BE2C (cell line): Measurements from ENCODE around the gene HRK.

Source experiments
- DNase-seq: peaks from one replicate; pipeline ENCODE4 v3.0.0-alpha.2; 2020
- H3K27me3 ChIP-seq: fragments of 250-450 bp; sonication (Bioruptor Pico); 2 replicates; pipeline ENCODE4 v1.5.1; 2020; ENCODE audit warnings: mild to moderate bottlenecking
- H3K36me3 ChIP-seq: fragments of 250-450 bp; sonication (Bioruptor Pico); 2 replicates; pipeline ENCODE4 v1.5.1; 2020; ENCODE audit warnings: mild to moderate bottlenecking
- H3K4me1 ChIP-seq: fragments of 250-450 bp; sonication (Bioruptor Pico); 2 replicates; pipeline ENCODE4 v1.5.1; 2020
- H3K4me3 ChIP-seq: 2 replicates; pipeline ENCODE4 v1.5.1; 2011; ENCODE audit warnings: low read depth, low read length
- H3K9me3 ChIP-seq: fragments of 250-450 bp; sonication (Bioruptor Pico); 2 replicates; pipeline ENCODE4 v1.5.1; 2020
- CTCF ChIP-seq: IDR thresholded peaks from 2 replicates; pipeline ENCODE4 v1.5.1; 2012; ENCODE audit warnings: mild to moderate bottlenecking, low read depth, low read length

HRK gene

GRCh38 chr12:116906285-116906684 lies 25.0 kb upstream of the HRK start:
- H3K27me3 ChIP-seq = no peaks in the 10 kb centered on the region
- H3K36me3 ChIP-seq = no peaks in the 10 kb centered on the region
- no peaks in the 10 kb centered on the region for H3K9me3 ChIP-seq
- no peak for DNase-seq
- H3K4me3 ChIP-seq = no peak overlapping the region
- TF ChIP-seq CTCF = no peak
- H3K4me1 ChIP-seq = no peaks in the 10 kb centered on the region

- TF ChIP-seq CTCF = no peak
Measured at GRCh38 chr12:116903818-116904217, 22.6 kb upstream of the HRK start.

GRCh38 chr12:116901612-116902011 lies 20.4 kb upstream of the HRK start:
- no peak for DNase-seq
- H3K4me3 ChIP-seq = no peak overlapping the region
- H3K4me1 ChIP-seq = no peaks in the 10 kb centered on the region
- H3K9me3 ChIP-seq = no peaks in the 10 kb centered on the region
- TF ChIP-seq CTCF = no peak
- no peaks in the 10 kb centered on the region for H3K36me3 ChIP-seq
- H3K27me3 ChIP-seq = no peaks in the 10 kb centered on the region

More at GRCh38 chr12:116903818-116904217, 22.6 kb upstream of the HRK start:
- no peaks in the 10 kb centered on the region for H3K27me3 ChIP-seq
- no peaks in the 10 kb centered on the region for H3K36me3 ChIP-seq
- H3K4me3 ChIP-seq = no peak overlapping the region
- DNase-seq = no peak
- H3K9me3 ChIP-seq = no peaks in the 10 kb centered on the region
- no peaks in the 10 kb centered on the region for H3K4me1 ChIP-seq

DNA sequence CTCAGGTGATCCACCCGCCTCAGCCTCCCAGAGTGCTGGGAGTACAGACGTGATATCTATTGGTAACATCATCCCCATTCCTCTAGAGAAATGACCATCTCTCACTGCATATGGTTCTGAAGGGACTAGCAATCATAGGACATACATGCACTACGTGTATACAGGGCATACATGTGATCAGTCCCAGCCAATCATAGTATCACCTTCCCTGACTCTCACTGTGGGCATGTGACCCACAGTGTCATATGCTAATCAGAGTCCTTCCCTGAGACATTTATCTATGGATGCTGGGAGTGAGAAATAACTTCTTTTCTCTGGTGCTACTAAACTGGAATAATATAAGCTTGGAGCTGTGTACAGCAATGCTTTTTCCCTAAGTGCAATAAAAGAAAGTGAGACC lies 17.4 kb upstream of the HRK start:
- Histone ChIP-seq H3K4me1 (no peaks in the 10 kb centered on the region), H3K4me3 (no peak overlapping the region), H3K36me3 (no peaks in the 10 kb centered on the region), H3K9me3 (no peaks in the 10 kb centered on the region), H3K27me3 (no peaks in the 10 kb centered on the region)
- TF ChIP-seq CTCF = no peak
- no peak for DNase-seq

DNA sequence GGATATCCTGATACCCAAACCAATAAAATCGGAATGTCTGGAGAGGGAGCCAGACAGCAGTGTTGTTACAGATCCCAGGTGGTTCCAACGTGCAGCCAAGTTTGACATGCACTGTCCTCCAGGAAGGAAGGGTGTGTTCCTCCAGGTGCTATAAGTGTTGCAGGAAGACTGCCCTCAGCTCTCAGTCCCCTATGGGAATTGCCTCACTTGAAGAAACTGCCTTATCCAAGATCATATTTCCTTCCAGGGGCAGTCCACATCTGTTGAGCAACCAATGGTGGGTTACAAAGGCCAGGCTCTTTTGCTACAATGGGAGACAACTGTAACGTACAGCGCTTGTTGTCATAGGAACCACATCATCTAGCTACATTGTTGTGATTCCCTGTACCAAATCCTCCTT lies 16.2 kb upstream of the HRK start:
- no peak for TF ChIP-seq CTCF
- H3K36me3 ChIP-seq = no peaks in the 10 kb centered on the region
- H3K9me3 ChIP-seq = no peaks in the 10 kb centered on the region
- no peaks in the 10 kb centered on the region for H3K4me1 ChIP-seq
- DNase-seq = no peak
- H3K4me3 ChIP-seq = no peak overlapping the region
- H3K27me3 ChIP-seq = no peaks in the 10 kb centered on the region

- TF ChIP-seq CTCF = no peak
- Histone ChIP-seq H3K4me3 (no peak overlapping the region), H3K27me3 (no peaks in the 10 kb centered on the region), H3K4me1 (no peaks in the 10 kb centered on the region), H3K9me3 (no peaks in the 10 kb centered on the region), H3K36me3 (no peaks in the 10 kb centered on the region)
- DNase-seq = no peak
Measured at GRCh38 chr12:116896411-116896924, 15.2 kb upstream of the HRK start.
